GM21786 (cell line): ENCODE results near the gene IER5.

Experiments
- ATAC-seq: cut with Tn5 transposase; IDR thresholded peaks from one replicate; pipeline ENCODE4 v1.9.1; 2021; ENCODE audit not compliant: unreplicated experiment

IER5 gene

GRCh38 chr1:181131255-181131941 is 42.9 kb downstream of the IER5 start:
- peak; percentile 23 for ATAC-seq

GRCh38 chr1:181133441-181133951 is 45.0 kb downstream of the IER5 start:
- no peak for ATAC-seq

GRCh38 chr1:181133969-181134418 is 45.5 kb downstream of the IER5 start:
- ATAC-seq: no peak

- peak; percentile 35 for ATAC-seq
Measured at GRCh38 chr1:181134543-181135436, 46.3 kb downstream of the IER5 start.

- no peak for ATAC-seq
Measured at GRCh38 chr1:181135437-181135731, 46.9 kb downstream of the IER5 start.

- no peak for ATAC-seq
Measured at GRCh38 chr1:181135815-181136737, 47.6 kb downstream of the IER5 start.

- no peak for ATAC-seq
Measured at GRCh38 chr1:181136738-181137122, 48.2 kb downstream of the IER5 start.

- no peak for ATAC-seq
Measured at GRCh38 chr1:181137217-181137743, 48.8 kb downstream of the IER5 start.

- ATAC-seq: peak; percentile 26
Measured at GRCh38 chr1:181139631-181140061, 51.1 kb downstream of the IER5 start.

- no peak for ATAC-seq
Measured at GRCh38 chr1:181140398-181140797, 51.9 kb downstream of the IER5 start.

- peak; percentile 34 for ATAC-seq
Measured at GRCh38 chr1:181140891-181141290, 52.4 kb downstream of the IER5 start.

GRCh38 chr1:181141431-181141910 is 53.0 kb downstream of the IER5 start:
- ATAC-seq: no peak
